Cardiac fibroblast (primary cell): Measurements from ENCODE around the gene AGRP.

ENCODE experiments used
- DNase-seq, 2 donors: peaks; one replicate each; pipeline versions ENCODE4 v3.0.0 to v3.0.0-alpha.2; 2010; ENCODE audit warnings: low read depth in 2 of 2
- H3K4me3 ChIP-seq, 2 donors: replicated peaks in 1 of 2; 1 replicate in 1 of 2; 2 replicates in 1 of 2; pipeline ENCODE4 v1.5.1; 2011; ENCODE audit warnings: low read depth in 2 of 2, low read length in 2 of 2, mild to moderate bottlenecking in 2 of 2, moderate library complexity in 1 of 2
- CTCF ChIP-seq: IDR thresholded peaks from one replicate; pipeline ENCODE4 v1.5.1; 2011; ENCODE audit warnings: low read depth, mild to moderate bottlenecking, low read length, inconsistent platforms

The AGRP gene

DNA sequence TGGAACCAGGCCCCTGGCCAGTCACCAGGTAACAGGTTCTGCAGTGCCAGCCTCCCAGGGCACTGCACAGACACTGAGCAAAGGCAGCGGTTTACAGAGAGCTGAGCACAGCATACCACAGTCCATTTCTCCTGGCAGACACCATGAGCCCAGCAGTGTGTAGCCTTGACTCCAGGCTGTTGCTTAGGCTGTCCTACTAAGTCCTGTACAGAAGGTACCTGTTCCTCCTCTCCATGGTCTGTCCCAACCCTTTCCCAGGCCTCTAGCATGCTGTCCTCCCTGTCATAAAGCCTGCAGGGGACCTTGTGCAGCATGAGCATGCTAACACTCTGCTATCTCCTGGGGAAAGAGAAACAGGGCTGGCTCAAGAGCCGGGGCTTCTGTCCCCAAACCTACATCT is 22.4 kb downstream of the AGRP start:
- no peak for DNase-seq
- H3K4me3 ChIP-seq = no peak overlapping the region
- no peak for TF ChIP-seq CTCF

DNA sequence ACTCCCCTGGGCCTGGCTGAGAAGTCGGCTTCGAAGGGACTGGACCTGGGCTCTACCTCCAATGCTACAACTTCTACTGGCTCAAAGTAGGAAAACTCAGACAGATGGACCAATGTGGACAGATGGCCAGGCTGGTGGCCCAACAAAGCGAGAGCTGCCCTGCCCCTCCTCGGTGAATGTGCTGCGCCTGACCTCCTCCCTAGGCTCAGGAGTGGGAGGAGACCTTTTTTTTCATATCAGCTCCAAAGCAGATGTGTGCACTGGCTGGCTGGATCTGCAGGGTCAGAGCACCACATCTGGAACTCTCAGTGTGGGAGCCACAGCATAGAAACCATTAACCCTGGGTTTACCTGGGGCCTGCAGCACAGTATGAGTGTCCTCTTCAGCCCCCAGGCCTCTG is 23.2 kb downstream of the AGRP start:
- no peak for DNase-seq
- no peak for TF ChIP-seq CTCF
- no peak overlapping the region for H3K4me3 ChIP-seq

- TF ChIP-seq CTCF = no peak
- no peak overlapping the region for H3K4me3 ChIP-seq
- DNase-seq = no peak
Observed at GRCh38 chr16:67459861-67460150, 23.5 kb downstream of the AGRP start.

DNA sequence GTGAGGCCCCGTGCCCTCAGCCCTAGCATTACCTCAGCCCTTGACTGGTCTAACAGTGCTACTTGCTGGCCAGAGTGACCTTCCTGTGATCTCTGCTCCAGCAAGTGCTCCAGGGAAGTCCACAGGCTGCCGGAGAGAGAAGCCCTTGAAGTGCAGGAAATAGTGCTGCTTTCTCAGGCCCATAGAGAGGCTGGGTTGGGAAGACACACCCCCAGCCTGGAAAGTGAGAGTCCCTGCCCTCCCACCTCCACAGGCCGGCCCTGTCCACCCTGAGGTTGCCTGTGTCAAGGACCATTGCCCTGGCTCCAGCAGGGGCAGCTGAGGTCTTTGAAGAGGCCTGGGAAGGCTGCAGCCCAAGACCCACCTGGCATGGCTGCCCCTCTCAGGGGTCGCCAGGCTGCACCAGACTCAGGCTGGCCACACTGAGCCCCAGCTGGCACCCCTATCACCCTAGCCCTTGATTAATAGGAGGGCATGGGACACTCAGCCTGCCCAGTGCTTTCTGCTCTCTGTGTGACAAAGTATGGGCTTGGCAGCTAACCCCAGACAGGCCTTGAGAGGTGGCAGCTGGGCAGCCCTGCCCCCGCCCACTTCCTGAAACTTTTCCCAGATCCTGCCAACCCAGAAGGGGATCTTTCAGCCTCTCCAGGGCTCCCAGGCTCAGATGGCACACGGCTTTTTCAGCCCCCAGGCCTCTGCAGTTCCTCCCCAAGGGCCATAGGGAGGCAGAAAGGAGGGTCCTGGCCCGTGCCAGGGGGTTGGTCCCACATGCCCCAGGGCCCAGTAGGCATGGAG is 24.1 kb downstream of the AGRP start:
- DNase-seq = peak in 1 of 2 donors; percentile 38
- no peak for TF ChIP-seq CTCF

DNA sequence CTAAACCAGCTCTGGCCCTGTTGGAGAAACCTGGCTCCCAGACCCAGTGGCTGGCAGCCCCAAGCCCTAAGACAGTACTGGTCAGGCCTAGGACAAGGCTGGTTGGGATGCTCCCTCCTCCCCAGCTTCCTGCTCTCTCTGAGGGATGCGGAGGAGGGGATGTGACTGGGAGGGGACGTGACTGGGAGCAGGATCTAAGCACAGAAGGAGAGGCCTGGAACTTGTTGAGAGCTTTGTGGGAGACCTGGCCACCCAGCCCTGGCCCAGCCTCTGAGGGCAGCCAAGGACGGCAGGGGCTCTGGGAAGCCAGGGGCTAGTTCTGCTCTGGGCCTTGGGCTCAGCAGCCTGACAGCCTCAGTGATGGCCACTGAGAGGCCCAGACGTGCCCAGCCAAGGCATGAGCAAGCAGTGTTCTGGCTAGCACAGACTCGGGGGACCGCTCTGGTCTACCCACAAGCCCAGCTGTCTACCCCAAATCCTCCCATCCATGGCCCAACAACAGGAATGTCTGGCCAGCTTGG is 25.2 kb downstream of the AGRP start:
- no peak for TF ChIP-seq CTCF
- no peak overlapping the region for H3K4me3 ChIP-seq
- no peak for DNase-seq

More for the DNA sequence above, 24.1 kb downstream of the AGRP start:
- no peak overlapping the region for H3K4me3 ChIP-seq

GRCh38 chr16:67457611-67458010 is 25.7 kb downstream of the AGRP start:
- H3K4me3 ChIP-seq = no peak overlapping the region
- DNase-seq = no peak
- no peak for TF ChIP-seq CTCF
